ENCODE data around the gene TMEM88.

Gene TMEM88

GRCh38 chr17:7824021-7824924 is 30.6 kb upstream of the TMEM88 start:
- 0 out of 2 replicates have a peak overlapping the region, but pooled peaks have one; percentile 2 for H3K27ac ChIP-seq
- TF ChIP-seq CTCF (conservative IDR thresholded peaks at IDR 0.05): no peak

GRCh38 chr17:7825206-7825990 is 29.5 kb upstream of the TMEM88 start:
- peak; percentile 26; the same call in 1 of the 2 replicates for TF ChIP-seq CTCF (conservative IDR thresholded peaks at IDR 0.05)
- H3K27ac ChIP-seq: no peak overlapping the region; the same call in 1 of the 2 replicates

GRCh38 chr17:7830616-7831015 is 24.2 kb upstream of the TMEM88 start:
- no peak for TF ChIP-seq CTCF (conservative IDR thresholded peaks at IDR 0.05)
- no peak overlapping the region for H3K27ac ChIP-seq

- H3K27ac ChIP-seq: no peak overlapping the region
- TF ChIP-seq CTCF (conservative IDR thresholded peaks at IDR 0.05): no peak
These were observed 23.6 kb upstream of the TMEM88 start for GRCh38 chr17:7831233-7831632.

GRCh38 chr17:7832431-7832830 is 22.4 kb upstream of the TMEM88 start:
- no peak for TF ChIP-seq CTCF (conservative IDR thresholded peaks at IDR 0.05)
- H3K27ac ChIP-seq: no peak overlapping the region

- TF ChIP-seq CTCF (conservative IDR thresholded peaks at IDR 0.05): no peak
- peak overlapping the region; percentile 94; the same call in 1 of the 2 replicates for H3K27ac ChIP-seq
These were observed 21.7 kb upstream of the TMEM88 start for GRCh38 chr17:7833011-7833794.

All from VCaP (cell line).